ENCODE data around the gene QSER1. TPM values are rescaled to one million over a fixed set of nuclear protein-coding genes. Genes with fewer than 3 reads are reported as not detected.

Gene QSER1
- total RNA-seq, 1 donor: 28.6 TPM

DNA sequence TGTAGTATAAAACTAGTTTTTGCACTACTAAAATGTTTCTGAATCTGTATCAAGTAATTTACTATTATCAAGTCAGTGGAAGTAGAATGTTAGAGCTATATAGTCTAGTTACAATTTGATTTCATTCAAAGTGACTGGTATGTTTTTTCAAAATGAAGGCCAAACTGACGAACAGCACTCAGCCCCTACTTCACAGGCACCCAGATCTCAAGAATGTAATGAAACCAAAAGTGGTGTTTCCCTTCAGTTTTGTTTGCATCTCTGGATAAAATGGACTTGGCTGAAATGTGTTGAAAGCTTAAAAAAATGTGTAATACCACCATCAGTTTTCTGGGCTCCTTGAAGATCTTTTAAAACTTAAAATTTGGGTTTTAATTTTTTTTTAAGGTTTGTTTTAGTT, 46.4 kb downstream of the QSER1 start:
- Histone ChIP-seq H3K9me3 (ENCODE audit: low read depth, low read length) (no peaks in the 10 kb centered on the region), H3K4me3 (ENCODE audit: insufficient read depth, low read length) (no peak overlapping the region), H3K79me2 (ENCODE audit: insufficient read depth, low read length) (peaks cover 35% of the 10 kb centered on the region), H2AFZ (ENCODE audit: low read length) (no peak overlapping the region), H3K4me1 (ENCODE audit: insufficient read depth, low read length) (no peaks in the 10 kb centered on the region), H3K4me2 (ENCODE audit: insufficient read depth, low read length) (no peak overlapping the region), H3K27me3 (ENCODE audit: insufficient read depth, low read length) (no peaks in the 10 kb centered on the region), H3K27ac (ENCODE audit: low read depth, low read length) (no peak overlapping the region), H3K36me3 (ENCODE audit: insufficient read depth, low read length) (peaks cover 17% of the 10 kb centered on the region), H4K20me1 (ENCODE audit: insufficient read depth, low read length) (no peaks in the 10 kb centered on the region)
- DNase-seq (ENCODE audit: insufficient read length, low spot score, missing footprints): no peak
- TF ChIP-seq, protein P1, sequence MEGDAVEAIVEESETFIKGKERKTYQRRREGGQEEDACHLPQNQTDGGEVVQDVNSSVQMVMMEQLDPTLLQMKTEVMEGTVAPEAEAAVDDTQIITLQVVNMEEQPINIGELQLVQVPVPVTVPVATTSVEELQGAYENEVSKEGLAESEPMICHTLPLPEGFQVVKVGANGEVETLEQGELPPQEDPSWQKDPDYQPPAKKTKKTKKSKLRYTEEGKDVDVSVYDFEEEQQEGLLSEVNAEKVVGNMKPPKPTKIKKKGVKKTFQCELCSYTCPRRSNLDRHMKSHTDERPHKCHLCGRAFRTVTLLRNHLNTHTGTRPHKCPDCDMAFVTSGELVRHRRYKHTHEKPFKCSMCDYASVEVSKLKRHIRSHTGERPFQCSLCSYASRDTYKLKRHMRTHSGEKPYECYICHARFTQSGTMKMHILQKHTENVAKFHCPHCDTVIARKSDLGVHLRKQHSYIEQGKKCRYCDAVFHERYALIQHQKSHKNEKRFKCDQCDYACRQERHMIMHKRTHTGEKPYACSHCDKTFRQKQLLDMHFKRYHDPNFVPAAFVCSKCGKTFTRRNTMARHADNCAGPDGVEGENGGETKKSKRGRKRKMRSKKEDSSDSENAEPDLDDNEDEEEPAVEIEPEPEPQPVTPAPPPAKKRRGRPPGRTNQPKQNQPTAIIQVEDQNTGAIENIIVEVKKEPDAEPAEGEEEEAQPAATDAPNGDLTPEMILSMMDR (IDR thresholded peaks at IDR 0.05; ENCODE audit: extremely low read depth, low read depth, low read length): no peak

DNA sequence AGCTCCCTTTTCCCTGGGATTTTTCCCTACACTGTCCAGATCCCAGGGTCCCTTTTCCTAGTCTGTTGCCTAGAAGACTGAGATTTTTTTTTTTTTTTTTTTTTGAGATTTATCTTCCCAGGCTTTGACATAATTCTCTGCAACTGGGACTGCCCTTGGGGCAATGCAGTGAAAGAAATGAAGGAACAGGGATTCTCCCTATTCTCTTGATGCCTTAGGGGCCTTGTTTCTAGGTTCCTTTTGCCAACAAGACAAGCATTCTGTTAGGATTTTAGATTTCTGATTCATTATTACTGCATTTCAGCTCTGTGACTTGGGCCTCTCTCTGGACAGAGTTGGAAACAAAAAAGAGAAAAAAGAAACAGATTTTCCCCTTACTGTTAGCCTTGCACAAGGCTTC, 47.3 kb downstream of the QSER1 start:
- no peak overlapping the region for H3K4me2 ChIP-seq (ENCODE audit: insufficient read depth, low read length)
- no peak overlapping the region for H3K27ac ChIP-seq (ENCODE audit: low read depth, low read length)
- DNase-seq (ENCODE audit: insufficient read length, low spot score, missing footprints): no peak
- TF ChIP-seq, protein P1 (IDR thresholded peaks at IDR 0.05; ENCODE audit: extremely low read depth, low read depth, low read length): no peak
- H3K4me3 ChIP-seq (ENCODE audit: insufficient read depth, low read length): no peak overlapping the region
- no peaks in the 10 kb centered on the region for H3K27me3 ChIP-seq (ENCODE audit: insufficient read depth, low read length)
- H3K9me3 ChIP-seq (ENCODE audit: low read depth, low read length): no peaks in the 10 kb centered on the region
- no peak overlapping the region for H2AFZ ChIP-seq (ENCODE audit: low read length)
- peaks cover 34% of the 10 kb centered on the region for H3K79me2 ChIP-seq (ENCODE audit: insufficient read depth, low read length)
- no peaks in the 10 kb centered on the region for H4K20me1 ChIP-seq (ENCODE audit: insufficient read depth, low read length)
- H3K36me3 ChIP-seq (ENCODE audit: insufficient read depth, low read length): peaks cover 10% of the 10 kb centered on the region
- no peaks in the 10 kb centered on the region for H3K4me1 ChIP-seq (ENCODE audit: insufficient read depth, low read length)

DNA sequence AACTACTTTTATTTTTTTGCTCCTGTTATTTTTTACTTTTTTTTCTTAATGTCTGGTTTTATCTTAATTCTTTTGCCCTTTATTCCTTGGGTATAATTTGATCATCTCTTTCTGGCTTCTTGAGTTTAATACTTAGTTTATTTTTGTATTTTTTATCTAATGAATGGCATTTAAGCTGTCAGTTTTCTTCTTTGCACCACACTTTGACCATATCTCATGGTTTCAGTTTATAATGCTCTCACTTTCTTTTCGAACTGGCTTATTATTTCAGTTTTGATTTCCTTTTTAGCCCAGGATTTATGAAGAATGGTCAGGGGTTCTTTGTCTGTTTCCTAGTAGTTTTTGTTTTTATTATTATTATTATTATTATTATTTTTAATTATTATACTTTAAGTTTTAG, 48.3 kb downstream of the QSER1 start:
- no peak overlapping the region for H3K27ac ChIP-seq (ENCODE audit: low read depth, low read length)
- H4K20me1 ChIP-seq (ENCODE audit: insufficient read depth, low read length): no peaks in the 10 kb centered on the region
- peaks cover 1% of the 10 kb centered on the region for H3K36me3 ChIP-seq (ENCODE audit: insufficient read depth, low read length)
- H3K9me3 ChIP-seq (ENCODE audit: low read depth, low read length): no peaks in the 10 kb centered on the region
- peaks cover 31% of the 10 kb centered on the region for H3K79me2 ChIP-seq (ENCODE audit: insufficient read depth, low read length)
- H3K4me3 ChIP-seq (ENCODE audit: insufficient read depth, low read length): no peak overlapping the region
- no peaks in the 10 kb centered on the region for H3K4me1 ChIP-seq (ENCODE audit: insufficient read depth, low read length)
- no peak for DNase-seq (ENCODE audit: insufficient read length, low spot score, missing footprints)
- TF ChIP-seq, protein P1 (IDR thresholded peaks at IDR 0.05; ENCODE audit: extremely low read depth, low read depth, low read length): no peak
- H2AFZ ChIP-seq (ENCODE audit: low read length): no peak overlapping the region
- no peak overlapping the region for H3K4me2 ChIP-seq (ENCODE audit: insufficient read depth, low read length)
- no peaks in the 10 kb centered on the region for H3K27me3 ChIP-seq (ENCODE audit: insufficient read depth, low read length)

DNA sequence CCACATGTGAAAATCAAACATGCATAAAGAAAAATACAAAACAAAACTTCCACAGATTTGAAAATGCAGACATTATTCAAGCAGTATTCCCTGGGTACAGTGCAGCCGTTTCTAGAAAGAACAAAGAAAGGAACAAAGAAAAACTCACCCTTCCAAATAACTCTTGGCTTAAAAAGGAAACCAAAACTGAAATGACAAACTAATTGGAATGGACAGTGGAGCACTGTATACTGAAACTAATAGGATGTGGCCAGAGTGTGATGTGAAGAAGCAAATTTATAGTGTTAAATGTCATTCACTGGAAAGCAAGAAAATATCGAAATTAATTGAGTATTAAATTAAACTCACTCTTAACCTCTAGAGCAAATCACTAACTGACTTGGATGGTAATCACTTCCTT, 55.4 kb downstream of the QSER1 start:
- Histone ChIP-seq H3K36me3 (ENCODE audit: insufficient read depth, low read length) (no peaks in the 10 kb centered on the region), H4K20me1 (ENCODE audit: insufficient read depth, low read length) (no peaks in the 10 kb centered on the region), H3K27me3 (ENCODE audit: insufficient read depth, low read length) (no peaks in the 10 kb centered on the region), H2AFZ (ENCODE audit: low read length) (no peak overlapping the region), H3K9me3 (ENCODE audit: low read depth, low read length) (no peaks in the 10 kb centered on the region), H3K4me2 (ENCODE audit: insufficient read depth, low read length) (no peak overlapping the region), H3K4me3 (ENCODE audit: insufficient read depth, low read length) (no peak overlapping the region), H3K27ac (ENCODE audit: low read depth, low read length) (no peak overlapping the region), H3K79me2 (ENCODE audit: insufficient read depth, low read length) (peaks cover 18% of the 10 kb centered on the region), H3K4me1 (ENCODE audit: insufficient read depth, low read length) (no peaks in the 10 kb centered on the region)
- TF ChIP-seq, protein P1 (IDR thresholded peaks at IDR 0.05; ENCODE audit: extremely low read depth, low read depth, low read length): no peak
- no peak for DNase-seq (ENCODE audit: insufficient read length, low spot score, missing footprints)

Data from osteoblast (primary cell).